ENCODE measurements around the gene IGF1.

- TF ChIP-seq CTCF (IDR thresholded peaks at IDR 0.05; ENCODE audit: low read length) (no peak), EZH2 (optimal IDR thresholded peaks at IDR 0.05; ENCODE audit: low read depth, low read length) (no peak)
Observed at GRCh38 chr12:102521662-102522277, 41.4 kb upstream of the IGF1 start.

Measured in MM.1S (cell line).